Stimulated activated CD4-positive, alpha-beta T cell treated with anti-CD3 and anti-CD28 coated beads, TNF-alpha, amount 100 ng/mL, for 24 hours (primary cell): ENCODE results near the gene POLA1.
"Not testable (repeated sequence)": the region's sequence is repeated elsewhere in the genome, so short reads cannot be mapped to it uniquely, and the experiment has no call there.

ENCODE experiments used
- DNase-seq, 3 experiments: peaks; one replicate each; pipeline ENCODE4 v3.0.0-alpha.2; 2020; ENCODE audit warnings: low read depth in 3 of 3

Gene POLA1

DNA sequence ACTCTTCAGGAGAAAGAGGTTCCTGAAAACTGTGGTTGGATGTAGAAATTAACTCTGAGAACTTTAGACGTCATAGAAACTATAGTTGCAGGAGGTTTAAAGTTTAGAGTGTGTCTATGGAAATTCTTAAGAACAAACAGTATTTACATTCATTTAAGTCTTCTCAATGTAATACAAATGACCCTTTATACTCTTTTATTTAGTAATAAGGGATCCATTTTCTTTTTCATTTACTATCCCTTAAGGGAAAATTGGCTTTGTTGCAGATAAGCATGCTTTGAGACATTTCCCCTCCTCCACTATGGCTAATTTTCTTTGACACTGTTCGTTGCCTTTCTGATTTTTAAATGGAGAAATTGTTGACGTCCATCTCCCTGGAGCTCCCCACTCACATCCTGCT is 96.4 kb downstream of the POLA1 start:
- no peak for DNase-seq

DNA sequence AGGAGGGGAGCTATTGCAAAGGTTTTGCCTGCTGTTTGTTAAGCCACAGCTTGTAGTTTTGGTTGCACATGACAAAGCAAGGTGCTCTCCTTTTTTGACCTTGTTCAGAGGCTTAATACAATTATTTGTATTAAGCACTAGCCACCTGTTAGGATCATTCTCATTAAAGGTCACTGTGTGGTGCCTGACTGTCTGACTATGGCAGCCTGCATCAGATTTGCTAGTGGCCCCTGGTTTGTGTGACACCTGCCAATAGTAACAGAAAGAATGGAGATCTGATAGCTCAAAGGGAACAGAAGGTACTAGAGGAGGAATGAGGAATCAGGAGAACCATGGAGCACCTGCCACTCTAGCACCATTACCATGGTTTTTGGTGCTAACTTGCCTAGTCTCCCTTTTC is 102.5 kb downstream of the POLA1 start:
- no peak for DNase-seq

- DNase-seq = no peak
Measured at GRCh38 chrX:24799078-24799477, 105.4 kb downstream of the POLA1 start.

DNA sequence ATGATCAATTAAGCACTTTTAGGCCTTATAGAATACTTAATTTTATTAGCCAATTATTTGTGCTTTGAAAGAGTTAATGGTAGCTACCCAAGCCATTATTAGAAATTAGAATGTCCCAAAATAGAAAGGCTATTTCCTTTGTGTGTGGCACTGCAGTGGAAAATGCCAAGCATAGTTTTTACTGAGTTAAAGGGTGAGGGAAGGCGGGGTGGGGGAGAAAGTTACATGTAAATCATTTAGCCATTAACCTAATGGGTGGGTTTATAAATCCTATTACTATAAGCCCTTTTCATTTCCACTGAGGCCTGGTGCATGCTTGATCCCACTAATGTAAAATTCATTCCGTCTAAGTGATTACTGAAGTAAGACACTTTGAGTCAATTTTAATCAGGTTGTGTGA is 105.8 kb downstream of the POLA1 start:
- no peak for DNase-seq

- no peak for DNase-seq
Measured at GRCh38 chrX:24805201-24805600, 111.5 kb downstream of the POLA1 start.

DNA sequence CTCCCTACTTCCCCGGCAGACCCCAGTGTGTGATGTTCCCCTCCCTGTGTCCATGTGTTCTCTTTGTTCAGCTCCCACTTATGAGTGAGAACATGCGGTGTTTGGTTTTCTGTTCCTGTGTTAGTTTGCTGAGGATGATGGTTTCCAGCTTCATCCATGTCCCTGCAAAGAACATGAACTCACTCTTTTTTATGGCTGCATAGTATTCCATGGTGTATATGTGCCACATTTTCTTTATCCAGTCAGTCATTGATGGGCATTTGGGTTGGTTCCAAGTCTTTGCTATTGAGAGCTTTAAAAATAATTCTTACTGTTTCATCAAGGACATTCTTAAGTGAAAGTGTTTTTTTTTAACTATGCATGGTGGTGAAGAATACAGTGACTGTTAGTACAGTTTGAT is 126.1 kb downstream of the POLA1 start:
- not testable (repeated sequence) for DNase-seq

GRCh38 chrX:24828147-24828546 is 134.4 kb downstream of the POLA1 start:
- no peak for DNase-seq

DNA sequence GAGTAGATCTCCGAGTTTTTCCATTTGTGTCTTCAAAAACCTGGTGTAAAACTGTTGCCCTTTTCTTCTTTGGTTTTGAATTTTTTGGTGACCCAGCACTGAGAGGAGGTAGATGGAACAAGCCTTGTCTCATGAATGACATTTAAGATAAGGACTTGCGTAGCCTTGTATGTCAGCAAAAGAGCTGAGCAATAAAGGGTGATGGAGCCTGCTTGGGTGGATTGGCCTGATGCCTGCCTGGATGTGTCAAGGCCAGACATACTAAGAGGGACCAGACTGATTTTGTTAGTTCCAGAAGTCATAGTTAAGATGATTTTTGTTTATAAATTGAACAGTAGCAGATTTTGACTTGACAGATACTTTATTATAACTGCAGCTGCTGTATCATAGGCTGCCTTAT is 134.9 kb downstream of the POLA1 start:
- no peak for DNase-seq

DNA sequence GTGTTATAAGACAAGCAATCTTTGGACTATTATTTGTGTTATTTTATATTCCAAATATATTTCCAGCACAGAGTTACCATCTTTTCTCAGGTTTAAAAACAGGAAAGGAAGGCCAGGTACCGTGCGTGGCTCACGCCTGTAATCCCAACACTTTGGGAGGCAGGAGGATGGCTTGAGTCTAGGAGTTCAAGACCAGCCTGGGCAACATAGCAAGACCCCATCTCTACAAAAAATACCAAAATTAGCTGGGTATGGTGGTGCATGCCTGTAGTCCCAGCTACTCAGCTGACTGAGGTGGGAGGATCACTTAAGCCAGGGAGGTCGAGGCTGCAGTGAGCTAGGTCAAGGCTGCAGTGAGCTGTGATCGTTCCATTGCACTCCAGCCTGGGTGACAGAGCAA is 140.0 kb downstream of the POLA1 start:
- no peak for DNase-seq

GRCh38 chrX:24837966-24838365 is 144.2 kb downstream of the POLA1 start:
- no peak for DNase-seq

DNA sequence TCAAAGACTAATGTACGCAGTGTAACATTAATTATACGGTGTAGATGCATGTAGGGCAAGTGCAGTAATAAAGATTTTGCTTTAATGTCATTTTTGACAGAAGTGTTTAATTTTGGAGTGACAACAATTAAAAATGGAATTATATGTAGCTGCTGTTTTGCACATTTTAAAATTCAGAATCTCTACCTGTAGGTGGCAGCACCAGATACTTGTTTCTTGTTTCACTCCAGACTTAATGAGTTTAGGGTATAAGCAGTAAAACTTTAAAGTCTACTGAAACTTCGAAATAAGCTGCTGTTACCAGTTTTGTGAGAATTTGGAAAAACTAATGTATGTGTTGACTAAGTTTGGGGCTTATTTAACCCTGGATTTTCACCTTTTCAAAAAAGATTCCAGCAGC is 144.9 kb downstream of the POLA1 start:
- DNase-seq = no peak

DNA sequence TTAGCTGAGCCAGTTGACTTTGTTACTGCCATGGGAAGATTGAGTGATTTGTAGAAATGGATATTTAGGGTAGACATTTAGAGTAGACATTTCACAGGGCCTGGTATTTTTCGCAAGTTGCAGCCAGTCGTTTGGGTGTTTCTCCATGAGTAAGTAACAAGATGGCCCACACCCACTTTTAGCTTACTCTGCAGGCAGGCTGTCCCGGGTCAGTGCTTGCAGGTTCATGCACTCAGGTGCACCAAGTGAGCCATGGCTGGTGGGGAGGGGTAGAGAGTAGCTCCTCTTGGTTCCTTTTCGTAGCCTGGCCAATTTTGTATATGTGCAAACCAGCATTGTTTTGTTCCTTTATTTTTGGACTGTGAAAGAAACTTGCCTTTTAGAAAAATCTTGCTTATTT is 145.6 kb downstream of the POLA1 start:
- DNase-seq = no peak

- no peak for DNase-seq
Measured at GRCh38 chrX:24842486-24842885, 148.8 kb downstream of the POLA1 start.

GRCh38 chrX:24846550-24847150 is 152.9 kb downstream of the POLA1 start:
- no peak for DNase-seq

- no peak for DNase-seq
Measured at GRCh38 chrX:24851289-24851688, 157.6 kb downstream of the POLA1 start.

DNA sequence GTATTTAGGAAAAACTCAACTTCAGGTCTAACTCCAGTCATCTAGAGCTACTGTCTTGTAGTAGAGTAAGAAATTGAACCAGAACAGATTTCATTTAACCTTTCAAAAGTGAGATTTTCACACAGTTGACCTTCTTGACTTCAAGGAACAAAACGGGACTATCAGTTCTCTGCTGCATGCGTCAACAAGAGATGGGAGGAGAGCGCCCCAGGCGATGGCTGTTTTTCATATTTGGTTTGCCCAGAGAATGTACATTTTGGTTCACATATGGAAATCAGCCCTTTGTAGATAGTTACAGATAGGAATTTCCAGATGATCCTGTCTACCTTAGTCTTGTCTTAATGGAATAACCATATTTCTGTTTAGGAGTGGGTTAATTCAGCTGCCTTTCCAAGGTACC is 158.1 kb downstream of the POLA1 start:
- no peak for DNase-seq

DNA sequence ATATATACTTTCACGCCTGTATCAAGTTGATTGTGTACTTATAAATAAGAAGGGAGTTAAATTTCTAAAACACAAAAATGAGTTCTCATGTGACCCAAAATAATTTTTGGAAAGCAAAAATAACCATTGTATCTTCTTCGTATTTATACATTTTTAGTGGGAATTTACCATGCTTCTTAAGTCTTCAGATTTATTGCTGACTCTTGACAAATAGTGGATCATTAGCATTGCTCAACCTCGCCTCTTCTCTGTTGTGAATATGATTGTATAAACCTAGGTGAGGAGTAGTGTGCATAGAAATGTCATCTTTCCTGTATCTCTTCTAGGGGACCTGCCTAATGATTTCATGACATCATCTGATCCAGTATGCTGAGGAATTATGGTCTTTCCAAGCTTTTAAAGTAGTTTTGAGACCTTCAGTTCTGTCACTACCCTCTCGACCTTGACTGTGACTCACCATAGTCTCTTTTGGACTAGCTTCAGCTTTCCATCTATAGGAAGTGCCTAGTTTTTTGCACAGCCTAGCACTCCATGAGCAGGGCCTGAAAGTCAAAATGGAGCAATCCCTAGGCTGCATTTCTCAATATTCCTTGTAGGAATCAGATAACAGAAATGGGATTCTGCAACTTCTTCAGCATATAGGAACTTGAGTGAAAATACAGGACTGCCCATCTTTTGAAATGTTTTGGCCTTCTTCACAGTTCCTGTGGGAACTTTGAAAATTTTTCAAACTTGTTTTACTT is 164.5 kb downstream of the POLA1 start:
- DNase-seq = no peak

DNA sequence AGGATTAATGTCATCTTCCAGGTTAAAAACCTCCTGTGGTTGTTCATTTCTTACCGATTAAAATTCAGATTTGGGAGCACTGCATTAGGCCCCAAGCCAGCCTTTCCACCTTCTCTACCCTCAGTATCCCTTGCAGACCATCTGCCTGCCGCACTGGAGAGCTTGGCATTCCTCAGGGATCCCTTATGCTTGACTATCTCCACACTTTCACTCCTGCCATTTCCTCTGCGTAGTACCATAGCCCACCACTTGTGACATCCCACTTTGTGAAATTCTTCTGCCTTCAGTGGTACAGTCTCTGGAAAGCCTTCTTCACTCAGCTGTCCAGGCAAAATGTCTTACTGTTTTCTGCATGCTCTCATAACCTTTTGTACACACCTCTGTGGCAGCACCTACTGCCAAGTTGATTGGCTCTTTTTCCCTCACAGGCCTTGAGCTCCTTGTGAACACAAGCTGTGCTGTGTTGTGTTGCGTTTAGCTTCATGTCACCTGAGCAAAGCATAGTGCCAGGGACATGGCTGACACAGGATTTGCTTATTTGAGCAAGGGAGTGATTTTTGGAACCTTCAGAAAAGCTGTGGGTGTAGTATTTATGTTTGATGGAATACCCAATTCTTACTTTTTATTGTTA is 165.6 kb downstream of the POLA1 start:
- no peak for DNase-seq

GRCh38 chrX:24860140-24860539 is 166.4 kb downstream of the POLA1 start:
- DNase-seq = no peak

- no peak for DNase-seq
Measured at GRCh38 chrX:24862343-24862742, 168.6 kb downstream of the POLA1 start.

DNA sequence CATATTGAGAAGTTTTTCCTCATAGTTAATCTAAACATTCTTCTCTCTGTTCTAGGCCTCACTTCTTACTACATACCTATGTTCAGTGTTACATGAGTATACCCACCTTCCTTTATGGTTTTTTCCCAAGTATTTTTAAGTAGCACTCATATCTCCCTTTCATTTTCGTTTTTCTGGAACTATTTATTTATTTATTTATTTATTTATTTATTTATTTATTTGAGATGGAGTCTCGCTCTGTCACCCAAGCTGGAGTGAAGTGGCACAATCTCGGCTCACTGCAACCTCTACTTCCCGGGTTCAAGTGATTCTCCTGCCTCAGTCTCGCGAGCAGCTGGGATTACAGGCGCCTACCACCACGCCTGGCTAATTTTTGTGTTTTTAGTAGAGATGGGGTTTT is 170.1 kb downstream of the POLA1 start:
- not testable (repeated sequence) for DNase-seq

GRCh38 chrX:24870143-24870542 is 176.4 kb downstream of the POLA1 start:
- DNase-seq = no peak

- DNase-seq = no peak
Measured at GRCh38 chrX:24874604-24875247, 181.0 kb downstream of the POLA1 start.
